Heart right ventricle (tissue), 16 donors: ENCODE measurements around the gene COL8A1. TPM values are rescaled to one million over a fixed set of nuclear protein-coding genes. Genes with fewer than 3 reads are reported as not detected.

Experiments
- ATAC-seq, 8 donors: fragments of 200-7000 bp; cut with Tn5 transposase; one replicate each; pipeline ENCODE4 v1.9.1; 2020; ENCODE audit warnings: mild to moderate bottlenecking in 8 of 8, moderate library complexity in 8 of 8, moderate number of reproducible peaks in 1 of 8
- DNase-seq, 2 donors: peaks; one replicate each; pipeline ENCODE4 v3.0.0-alpha.2; 2020
- H3K27ac ChIP-seq, 10 donors: fragments of 200-600 bp; sonication (generic) in 2 of 10; one replicate each; pipeline versions ENCODE4 v1.5.0 to v1.8.0; 2020 to 2022; ENCODE audit warnings: mild to moderate bottlenecking in 3 of 10
- H3K27me3 ChIP-seq, 7 donors: fragments of 200-600 bp; one replicate each; pipeline ENCODE4 v1.8.0; 2021 to 2022; ENCODE audit warnings: mild to moderate bottlenecking in 2 of 7
- H3K36me3 ChIP-seq, 9 donors: fragments of 200-600 bp; sonication (generic) in 1 of 9; one replicate each; pipeline versions ENCODE4 v1.5.0 to v1.8.0; 2020 to 2022; ENCODE audit warnings: mild to moderate bottlenecking in 2 of 9
- H3K4me1 ChIP-seq, 9 donors: fragments of 200-600 bp; sonication (generic) in 1 of 9; one replicate each; pipeline versions ENCODE4 v1.5.0 to v1.8.0; 2020 to 2022; ENCODE audit warnings: mild to moderate bottlenecking in 4 of 9
- H3K4me3 ChIP-seq, 10 donors: fragments of 200-600 bp; sonication (generic) in 2 of 10; one replicate each; pipeline versions ENCODE4 v1.5.0 to v1.8.0; 2020 to 2022; ENCODE audit warnings: mild to moderate bottlenecking in 7 of 10, moderate library complexity in 2 of 10
- H3K9me3 ChIP-seq, 11 donors: fragments of 200-600 bp in 10 of 11; sonication (generic) in 2 of 11; one replicate each; pipeline versions ENCODE4 v1.5.0 to v1.8.0; 2013 to 2022; ENCODE audit warnings: mild to moderate bottlenecking in 2 of 11, control low read depth in 1 of 11, moderate library complexity in 1 of 11
- WGBS, 2 donors: extraction: QIAGEN DNeasy Blood & Tissue Kit; methylation state at CpG; one replicate each; pipeline ENCODE4 v1.1.7; 2013; ENCODE audit warnings: inconsistent platforms in 1 of 2; 5-methylcytosine and 5-hydroxymethylcytosine counted together
- intact Hi-C, 10 donors: fragments of 100-400 bp; cut with DNase I; formaldehyde crosslinking; loops; one replicate each; pipeline versions ENCODE4 v1.11.1 to v1.14.2; 2022
- polyA plus RNA-seq, 2 donors: library from polyadenylated mRNA; stranded (reverse); fragments of 200-250 nt; gene quantifications; one replicate each; pipeline ENCODE4 v1.2.3, GENCODE V29; 2013
- total RNA-seq, 10 donors: library from RNA; stranded (reverse); fragmentation: NEBNext Ultra II Directional in 3 of 10; extraction: Animal tissue kit (Norgen Biotek cat#: 25700) in 3 of 10; gene quantifications; one replicate each; pipeline versions ENCODE4 v1.2.1 to v1.2.4, GENCODE V29; 2021 to 2023
- TF ChIP-seq, protein P1 (sequence below), 9 donors: fragments of 200-600 bp; sonication (generic) in 2 of 9; IDR thresholded peaks; one replicate each; pipeline versions ENCODE4 v1.5.0 to v1.8.0; 2021 to 2022; ENCODE audit warnings: antibody characterized with exemption in 9 of 9, mild to moderate bottlenecking in 5 of 9, moderate library complexity in 1 of 9
- donor health status: Arrhythmogenic right ventricular cardiomyopathy.
- donor health status: ischemic (EF 13 %, LVEDD 7.1; RV severe dilation, severe dysfunction).
- donor health status: healthy with polysubstance abuse.
- donor health status: DM: no; HTN: yes; CAD: no.
- donor health status: DM: no; HTN: no; CAD: no.
- donor health status: ischemic (EF 25% LVEDD 6.9; RV normal size, moderate dysfunction).
- donor health status: ischemic (EF 25% LVEDD 5.7; RV mildly dilated, moderate dysfunction).
- donor health status: healthy.
- donor health status: DM: yes; HTN: yes; CAD: no.
- donor health status: Ischemic cardiomyopathy.
- donor health status: ischemic (EF 35%, LVEDD 5.7; RV mildly dilated, moderate dysfunction).
- donor health status: nonischemic (EF 11% LVEDD 7.7; RV severe dilation, severe dysfunction).
- donor health status: DM: yes; HTN: yes; CAD: no.
- donor health status: PGD.
- donor health status: ischemic (EF 29% LVEDD 5.4; RV normal size, mild dysfunction).
- donor health status: nonischemic (EF 23%, LVEDD 6.1; RV moderate dilation, normal function).

Gene COL8A1
- total and polyA plus RNA-seq, 12 donors = 7.5 to 32.2 (median 14.5) TPM

DNA sequence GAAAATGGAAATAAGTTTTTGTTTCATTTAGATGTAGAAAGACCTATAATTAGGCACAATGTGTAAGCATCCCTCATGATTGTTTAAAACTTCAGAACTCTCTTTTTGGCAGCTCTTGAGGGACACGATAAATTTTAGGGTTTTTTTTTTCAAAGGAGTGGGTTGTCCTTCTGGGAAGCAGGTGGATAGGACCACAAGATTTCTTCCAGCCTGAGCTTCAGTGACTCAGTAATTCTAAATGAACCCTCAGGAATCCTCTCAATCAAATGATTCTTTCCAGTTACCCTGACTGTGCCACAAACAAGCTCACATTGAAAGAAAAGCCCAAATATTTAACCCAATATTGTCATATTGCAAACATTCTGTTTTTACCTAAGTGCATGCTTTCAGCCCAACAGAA lies 45.1 kb downstream of the COL8A1 start:
- TF ChIP-seq, protein P1, sequence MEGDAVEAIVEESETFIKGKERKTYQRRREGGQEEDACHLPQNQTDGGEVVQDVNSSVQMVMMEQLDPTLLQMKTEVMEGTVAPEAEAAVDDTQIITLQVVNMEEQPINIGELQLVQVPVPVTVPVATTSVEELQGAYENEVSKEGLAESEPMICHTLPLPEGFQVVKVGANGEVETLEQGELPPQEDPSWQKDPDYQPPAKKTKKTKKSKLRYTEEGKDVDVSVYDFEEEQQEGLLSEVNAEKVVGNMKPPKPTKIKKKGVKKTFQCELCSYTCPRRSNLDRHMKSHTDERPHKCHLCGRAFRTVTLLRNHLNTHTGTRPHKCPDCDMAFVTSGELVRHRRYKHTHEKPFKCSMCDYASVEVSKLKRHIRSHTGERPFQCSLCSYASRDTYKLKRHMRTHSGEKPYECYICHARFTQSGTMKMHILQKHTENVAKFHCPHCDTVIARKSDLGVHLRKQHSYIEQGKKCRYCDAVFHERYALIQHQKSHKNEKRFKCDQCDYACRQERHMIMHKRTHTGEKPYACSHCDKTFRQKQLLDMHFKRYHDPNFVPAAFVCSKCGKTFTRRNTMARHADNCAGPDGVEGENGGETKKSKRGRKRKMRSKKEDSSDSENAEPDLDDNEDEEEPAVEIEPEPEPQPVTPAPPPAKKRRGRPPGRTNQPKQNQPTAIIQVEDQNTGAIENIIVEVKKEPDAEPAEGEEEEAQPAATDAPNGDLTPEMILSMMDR (IDR thresholded peaks at IDR 0.05) = no peak
- ATAC-seq = no peak
- peak overlapping the region in 1 of 10 donors; percentile 68 for H3K27ac ChIP-seq
- intact Hi-C loops = loop anchor here in 2 of 10 donors (10.0 kb wide), 1 partner anchor 189 kb away; no protein-coding TSS in a partner anchor
- no peaks in the 10 kb centered on the region for H3K36me3 ChIP-seq
- WGBS, 2 donors = 53 to 55% methylated on average over 1 of the region's 1 CpG
- H3K27me3 ChIP-seq = peaks cover 0 to 3% (median 0%) of the 10 kb centered on the region in 7 donors
- no peak for DNase-seq
- H3K9me3 ChIP-seq = no peaks in the 10 kb centered on the region
- peaks cover 0 to 12% (median 0%) of the 10 kb centered on the region in 9 donors for H3K4me1 ChIP-seq
- no peak overlapping the region for H3K4me3 ChIP-seq

DNA sequence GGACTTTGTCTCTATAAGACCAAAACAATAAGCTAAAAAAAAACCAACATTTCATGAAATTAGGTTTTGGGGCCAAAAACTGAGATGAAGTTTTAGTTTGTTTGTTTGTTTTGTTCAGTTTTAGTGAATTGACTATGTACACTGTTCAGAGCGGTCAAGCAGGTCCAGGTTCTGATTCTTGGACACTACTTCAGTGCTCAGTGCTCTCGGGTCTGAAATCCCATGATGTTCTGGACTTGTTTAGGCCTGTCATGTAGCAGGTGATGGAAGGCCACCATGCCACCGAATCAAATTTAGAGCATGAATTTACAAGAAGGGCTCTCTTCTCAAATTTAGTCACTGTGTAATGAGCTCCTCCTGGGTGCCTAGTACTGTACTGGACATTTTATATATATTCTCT lies 45.5 kb downstream of the COL8A1 start:
- TF ChIP-seq, protein P1 (IDR thresholded peaks at IDR 0.05) = no peak
- DNase-seq (no peak), ATAC-seq (no peak)
- peaks cover 0 to 12% (median 0%) of the 10 kb centered on the region in 9 donors for H3K4me1 ChIP-seq
- H3K27ac ChIP-seq = peak overlapping the region in 5 of 10 donors; percentile 2 to 68 (median 20)
- peaks cover 0 to 3% (median 0%) of the 10 kb centered on the region in 7 donors for H3K27me3 ChIP-seq
- no peaks in the 10 kb centered on the region for H3K36me3 ChIP-seq
- H3K4me3 ChIP-seq = no peak overlapping the region
- WGBS, 2 donors = 94 to 96% methylated on average over 3 of the region's 3 CpGs
- H3K9me3 ChIP-seq = no peaks in the 10 kb centered on the region
- intact Hi-C loops = loop anchor here in 2 of 10 donors (10.0 kb wide), 1 partner anchor 189 kb away; no protein-coding TSS in a partner anchor

DNA sequence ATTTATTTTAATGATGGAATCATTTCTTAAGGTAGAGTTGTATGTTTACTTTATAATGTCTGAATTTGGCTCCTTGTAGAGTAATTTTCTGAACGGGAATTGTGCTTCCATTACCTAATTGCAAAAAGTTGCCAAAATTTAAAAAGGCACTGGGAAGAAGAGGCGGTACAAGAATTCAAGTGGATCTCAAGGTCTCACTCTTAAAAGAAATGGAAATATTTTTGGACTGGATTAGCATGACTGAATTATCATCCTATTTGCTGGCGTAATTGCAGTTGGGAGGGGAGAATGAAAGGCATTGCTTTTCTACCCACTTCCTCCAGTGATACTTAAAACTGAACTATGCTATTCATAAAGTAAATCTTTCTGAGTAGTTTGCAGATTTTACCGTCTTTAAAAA lies 46.2 kb downstream of the COL8A1 start:
- H3K9me3 ChIP-seq = no peaks in the 10 kb centered on the region
- ATAC-seq (peak in 4 of 8 donors; percentile 27 to 63 (median 50)), DNase-seq (no peak)
- peaks cover 0 to 3% (median 0%) of the 10 kb centered on the region in 7 donors for H3K27me3 ChIP-seq
- H3K4me3 ChIP-seq = no peak overlapping the region
- H3K36me3 ChIP-seq = no peaks in the 10 kb centered on the region
- H3K4me1 ChIP-seq = peaks cover 0 to 12% (median 0%) of the 10 kb centered on the region in 9 donors
- TF ChIP-seq, protein P1 (IDR thresholded peaks at IDR 0.05) = no peak
- intact Hi-C loops = loop anchor here in 6 of 10 donors (5.0 to 10.0 kb wide), 5 partner anchors 37 to 190 kb away; no protein-coding TSS in a partner anchor
- H3K27ac ChIP-seq = peak overlapping the region in 6 of 10 donors; percentile 2 to 68 (median 23)
- WGBS, 2 donors = 58 to 62% methylated on average over 4 of the region's 4 CpGs

DNA sequence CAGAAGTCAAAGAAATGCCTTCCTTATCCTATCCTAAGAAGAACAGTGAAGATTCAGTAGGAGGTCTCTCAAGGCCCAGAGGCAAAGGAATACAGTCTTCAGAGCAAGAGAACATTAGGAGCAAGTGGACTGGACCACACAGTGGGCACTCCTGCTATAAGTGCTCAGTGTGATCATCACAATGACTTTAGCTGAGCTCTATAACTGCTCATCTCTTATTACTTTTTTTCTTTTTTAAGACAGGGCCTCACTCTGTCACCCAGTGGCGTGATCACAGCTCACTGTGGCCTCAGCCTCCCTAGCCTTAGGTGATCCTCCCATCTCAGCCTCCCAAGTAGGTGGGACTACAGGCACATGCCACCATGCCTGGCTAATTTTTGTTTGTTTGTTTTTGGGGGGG lies 48.1 kb downstream of the COL8A1 start:
- 90% methylated on average over 1 of the region's 1 CpG for WGBS, 2 donors
- DNase-seq (no peak), ATAC-seq (peak in 1 of 8 donors; percentile 28)
- no peaks in the 10 kb centered on the region for H3K36me3 ChIP-seq
- intact Hi-C loops = loop anchor here in 6 of 10 donors (2.0 to 10.0 kb wide), 6 partner anchors 39 to 192 kb away; no protein-coding TSS in a partner anchor
- H3K27ac ChIP-seq = peak overlapping the region in 1 of 10 donors; percentile 23
- peaks cover 0 to 26% (median 0%) of the 10 kb centered on the region in 9 donors for H3K4me1 ChIP-seq
- TF ChIP-seq, protein P1 (IDR thresholded peaks at IDR 0.05) = no peak
- peaks cover 0 to 3% (median 0%) of the 10 kb centered on the region in 7 donors for H3K27me3 ChIP-seq
- no peak overlapping the region for H3K4me3 ChIP-seq
- H3K9me3 ChIP-seq = no peaks in the 10 kb centered on the region
